ENCODE data around the gene IMPDH1.
"Not testable (repeated sequence)": the region's sequence is repeated elsewhere in the genome, so short reads cannot be mapped to it uniquely, and the experiment has no call there.

The IMPDH1 gene

DNA sequence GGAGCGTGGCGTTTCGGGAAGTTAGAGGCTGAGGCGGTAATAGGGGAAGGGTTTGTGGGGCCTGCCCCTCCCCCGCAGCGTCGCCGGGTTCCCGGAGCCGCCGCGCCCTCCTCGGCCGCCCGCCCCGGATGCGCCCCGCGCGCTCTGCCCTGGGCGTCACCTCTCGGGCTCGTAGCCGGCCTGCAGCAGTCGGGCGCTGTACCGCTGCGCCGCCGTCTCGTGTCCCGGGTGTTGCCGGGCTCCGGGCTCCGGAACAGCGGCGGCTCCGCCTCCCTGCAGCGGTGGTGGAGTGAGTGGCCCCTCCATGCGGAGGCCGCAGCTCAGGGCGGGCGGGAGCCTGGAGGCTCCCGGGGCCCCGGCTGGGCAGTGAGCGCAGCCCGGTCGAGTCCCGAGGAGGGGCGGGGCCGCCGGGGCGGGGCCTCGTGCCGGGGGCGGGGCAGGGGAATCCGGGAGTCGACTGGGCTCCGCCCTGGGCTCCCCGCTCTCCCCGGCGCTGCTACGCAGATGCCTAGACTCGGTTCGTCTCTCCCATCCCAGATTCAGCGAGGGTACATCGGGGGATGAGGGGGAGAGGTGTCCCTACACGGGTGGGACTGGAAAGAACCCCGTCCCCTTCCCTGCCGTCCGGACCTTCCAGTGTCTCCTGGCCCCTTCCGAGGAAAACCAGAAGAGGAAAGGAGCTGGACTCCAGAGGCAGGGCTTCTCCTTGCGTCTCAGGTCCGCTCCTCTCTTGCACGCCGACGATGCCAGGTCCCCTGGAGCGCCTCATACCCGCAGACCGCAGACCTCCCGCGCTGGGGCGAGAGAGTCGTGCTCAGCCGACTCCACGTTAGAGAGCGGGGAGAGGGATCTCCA, at the start of gene IMPDH1:
Gene IMPDH1 (minus strand): TSS at position 387 of the 855 bp plus-strand sequence. CDS start 81 bp downstream, at position 306.
- DNase-seq (ENCODE audit: low read depth in 2 of 2): peak; percentile 72

DNA sequence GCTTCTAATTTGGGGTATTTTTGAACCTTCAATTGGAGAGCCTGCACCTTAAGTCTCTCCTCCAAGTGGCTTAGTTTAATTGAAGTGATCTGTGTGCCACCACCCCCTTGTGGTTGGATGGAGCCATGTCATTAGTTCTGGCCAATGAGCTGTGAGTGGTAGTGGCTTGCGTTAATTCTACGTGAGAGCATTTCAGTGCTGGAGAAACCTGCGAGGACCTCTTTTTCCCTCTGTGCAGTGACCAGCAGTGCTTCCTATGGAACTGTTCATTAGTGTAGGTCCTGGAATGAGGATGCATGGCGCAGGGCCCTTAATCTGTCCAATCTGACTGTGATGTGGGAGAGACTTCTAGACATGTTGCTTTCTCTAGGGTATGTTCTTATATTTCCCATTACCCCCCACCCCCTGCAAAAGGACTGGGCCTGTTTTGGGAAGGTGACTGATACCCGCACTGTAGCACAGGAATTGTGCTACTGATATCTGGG, 49.7 kb upstream of the IMPDH1 start:
- DNase-seq (ENCODE audit: low read depth in 2 of 2): peak; percentile 30 to 37

DNA sequence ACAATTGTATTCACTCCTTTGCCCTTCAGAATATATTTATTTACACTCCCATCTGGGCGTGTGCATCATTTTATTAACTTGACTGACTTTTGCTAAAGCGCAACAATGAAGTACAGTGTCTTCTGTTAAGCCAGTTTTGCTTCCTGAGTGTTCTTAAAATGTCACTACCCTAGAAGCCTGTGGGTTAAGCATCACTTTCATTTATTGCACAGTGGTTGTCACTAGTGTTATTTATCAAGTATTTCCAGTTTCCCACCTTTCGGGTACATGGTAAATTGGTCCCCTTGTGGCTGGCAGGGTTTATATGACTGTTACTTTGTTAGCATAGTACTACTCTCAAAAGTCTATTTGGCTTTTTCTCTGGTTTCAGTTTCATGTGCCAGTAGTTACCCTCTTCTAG, 49.2 kb upstream of the IMPDH1 start:
- no peak for DNase-seq (ENCODE audit: low read depth in 2 of 2)

DNA sequence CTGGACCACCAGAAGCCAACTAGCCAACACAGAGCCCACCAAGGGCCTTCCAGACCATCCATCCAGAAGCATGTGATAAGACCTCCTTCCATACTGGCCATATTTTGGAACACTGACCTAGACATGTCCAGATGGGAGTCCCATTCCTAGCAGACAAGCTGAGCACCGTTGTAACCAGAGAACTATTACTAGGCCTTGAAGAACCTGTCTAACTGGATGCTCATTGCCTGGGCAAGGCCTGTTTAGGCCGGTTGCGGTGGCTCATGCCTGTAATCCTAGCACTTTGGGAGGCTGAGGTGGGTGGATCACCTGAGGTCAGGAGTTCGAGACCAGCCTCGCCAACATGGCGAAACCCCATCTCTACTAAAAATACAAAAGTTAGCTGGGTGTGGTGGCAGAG, 47.6 kb upstream of the IMPDH1 start:
- DNase-seq (ENCODE audit: low read depth in 2 of 2): not testable (repeated sequence)

DNA sequence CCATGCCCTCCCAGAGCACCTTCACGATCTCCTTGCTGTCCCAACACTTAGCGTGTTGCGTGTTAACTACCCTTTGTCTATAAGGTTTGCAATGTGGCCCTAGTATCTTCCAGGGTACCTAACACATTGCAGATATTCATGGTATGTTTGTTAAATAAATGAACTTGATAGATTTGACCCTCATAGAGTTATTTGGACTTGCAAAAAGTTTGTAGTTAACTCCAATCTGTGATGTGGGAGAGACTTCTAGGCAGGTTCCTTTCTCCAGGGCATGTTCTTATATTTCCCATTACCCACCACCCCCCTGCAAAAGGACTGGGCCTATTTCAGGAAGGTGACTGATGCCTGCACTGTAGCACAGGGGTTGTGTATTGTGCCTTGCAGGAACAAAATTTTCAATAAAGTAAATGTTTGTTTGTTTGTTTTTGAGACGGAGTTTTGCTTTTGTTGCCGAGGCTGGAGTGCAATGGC, 46.5 kb upstream of the IMPDH1 start:
- no peak for DNase-seq (ENCODE audit: low read depth in 2 of 2)

DNA sequence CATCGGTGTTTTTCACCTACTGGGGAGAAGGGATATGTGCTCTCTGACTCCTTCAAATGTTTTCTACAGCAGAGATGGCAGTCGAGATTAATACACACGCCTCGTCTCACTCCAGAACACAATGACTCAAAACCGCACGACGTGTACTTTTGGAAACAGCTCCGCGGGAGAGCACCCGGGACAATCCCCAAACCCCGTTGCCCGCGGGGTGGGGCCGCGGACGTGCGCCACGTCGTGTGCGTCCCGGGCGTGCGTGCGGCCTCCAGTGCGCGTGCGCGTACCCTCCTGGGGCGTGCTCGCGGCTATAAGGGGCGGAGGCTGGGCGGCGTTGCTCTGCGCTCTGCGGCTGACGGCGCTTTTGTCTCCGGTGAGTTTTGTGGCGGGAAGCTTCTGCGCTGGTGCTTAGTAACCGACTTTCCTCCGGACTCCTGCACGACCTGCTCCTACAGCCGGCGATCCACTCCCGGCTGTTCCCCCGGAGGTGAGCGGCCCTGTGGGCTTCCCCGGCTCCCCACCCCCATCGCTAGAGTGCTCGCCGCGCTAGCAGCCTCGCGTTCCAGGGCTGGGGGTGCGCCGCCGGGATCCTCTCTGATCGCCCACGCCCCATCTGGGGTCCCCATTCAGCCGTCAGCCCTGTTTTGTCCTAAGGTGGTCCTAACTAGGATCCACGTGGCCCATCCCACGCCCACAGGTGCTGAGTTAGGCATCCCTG, 45.9 kb upstream of the IMPDH1 start, which contains the start of gene HILPDA:
Gene HILPDA (plus strand): TSS at position 336 of the 712 bp plus-strand sequence. CDS start 1,391 bp downstream, outside the sequence.
- DNase-seq (ENCODE audit: low read depth in 2 of 2): peak; percentile 82 to 85

DNA sequence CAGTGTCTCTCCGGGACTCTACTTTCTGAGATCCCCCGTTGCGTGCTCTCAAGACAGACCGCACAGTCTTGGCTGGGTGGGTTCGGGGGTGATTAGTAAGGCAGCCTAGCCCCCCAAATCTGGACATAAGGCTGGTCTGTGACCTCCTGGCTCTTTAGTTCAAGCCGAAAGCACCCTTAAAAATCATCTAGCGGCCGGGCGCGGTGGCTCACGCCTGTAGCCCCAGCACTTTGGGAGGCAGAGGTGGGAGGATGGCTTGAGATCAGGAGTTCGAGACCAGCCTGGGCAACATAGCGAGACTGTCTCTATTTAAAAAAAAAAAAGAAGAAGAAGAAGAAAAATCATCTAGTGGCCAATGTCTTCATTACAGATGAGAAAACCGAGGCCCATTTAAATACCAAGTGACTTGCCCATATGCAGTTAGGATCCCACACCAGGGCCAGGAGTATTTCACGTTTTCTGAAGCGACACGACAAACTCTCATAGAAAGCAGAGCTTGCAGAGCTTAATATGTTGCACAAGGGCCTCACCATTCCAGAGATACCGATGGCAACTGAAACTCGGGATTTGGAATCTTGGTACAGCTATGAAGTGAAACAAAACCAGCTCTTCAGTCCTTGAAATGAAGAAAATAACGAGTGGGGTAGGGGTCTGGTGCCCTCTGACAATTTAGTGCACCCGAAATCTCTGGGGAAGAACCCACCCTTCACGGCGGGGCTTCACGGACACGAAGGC, 45.2 kb upstream of the IMPDH1 start:
- no peak for DNase-seq (ENCODE audit: low read depth in 2 of 2)

DNA sequence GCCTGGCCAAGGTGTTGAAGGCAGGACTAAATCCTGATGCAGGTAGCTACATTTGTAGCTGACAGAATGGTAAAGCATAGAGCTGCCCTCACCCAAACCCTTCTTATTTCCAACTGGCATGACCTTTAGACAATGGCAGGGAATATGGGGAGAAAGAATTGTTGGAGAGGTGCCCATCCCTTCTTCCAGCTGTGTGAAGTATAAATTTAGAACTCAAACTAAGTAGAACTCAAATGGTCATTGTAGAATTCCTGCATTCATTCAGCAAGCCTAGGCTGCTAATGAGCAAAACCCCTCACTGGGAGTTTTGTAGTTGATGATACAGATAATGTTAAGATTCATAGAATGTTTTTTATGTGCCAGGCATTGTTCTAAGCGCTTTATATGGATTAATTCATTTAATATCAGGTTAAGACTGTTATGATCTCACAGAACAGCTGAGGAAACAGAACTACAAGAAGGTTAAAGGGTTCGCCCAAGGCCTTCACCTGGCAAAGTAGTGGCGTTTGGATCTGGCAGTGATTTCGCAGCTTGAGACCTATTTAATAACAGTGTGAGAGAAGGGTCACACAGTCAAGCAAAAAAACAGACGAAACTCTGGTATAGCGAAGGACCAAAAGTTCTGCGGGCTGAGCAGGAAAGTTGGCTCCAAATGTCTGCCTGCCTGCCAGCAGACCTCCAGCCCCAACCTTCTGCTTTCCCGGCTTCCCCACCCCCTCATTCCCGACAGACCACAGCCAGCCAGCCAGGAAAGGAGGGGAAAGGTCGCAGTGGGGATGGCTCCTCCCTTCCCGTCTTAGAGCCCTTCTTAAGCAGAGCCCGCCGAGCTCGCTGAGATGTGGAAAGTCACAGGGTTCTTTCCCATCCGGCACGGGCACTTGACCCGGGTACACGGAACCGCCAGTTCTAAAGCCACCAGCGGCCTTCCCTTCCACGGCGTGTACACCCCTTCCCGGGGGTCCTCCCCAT, 44.3 kb upstream of the IMPDH1 start:
- DNase-seq (ENCODE audit: low read depth in 2 of 2): no peak

DNA sequence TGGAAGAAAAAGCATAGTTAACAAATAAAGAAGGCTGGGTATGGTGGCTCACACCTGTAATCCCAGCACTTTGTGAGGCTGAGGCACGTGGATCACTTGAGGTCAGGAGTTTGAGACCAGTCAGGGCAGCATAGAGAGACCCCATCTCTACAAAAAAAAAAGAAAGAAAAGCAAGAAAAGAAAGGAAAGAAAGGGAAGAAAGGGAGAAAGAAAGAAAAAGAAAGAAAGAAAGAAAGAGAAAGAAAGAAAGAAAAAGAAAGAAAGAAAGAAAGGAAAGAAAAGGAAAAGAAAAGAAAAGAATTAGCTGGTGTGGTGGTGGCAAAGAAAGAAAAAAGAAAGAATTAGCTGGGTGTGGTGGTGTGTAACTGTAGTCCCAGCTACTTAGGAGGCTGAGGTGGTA, 42.8 kb upstream of the IMPDH1 start:
- no peak for DNase-seq (ENCODE audit: low read depth in 2 of 2)

DNA sequence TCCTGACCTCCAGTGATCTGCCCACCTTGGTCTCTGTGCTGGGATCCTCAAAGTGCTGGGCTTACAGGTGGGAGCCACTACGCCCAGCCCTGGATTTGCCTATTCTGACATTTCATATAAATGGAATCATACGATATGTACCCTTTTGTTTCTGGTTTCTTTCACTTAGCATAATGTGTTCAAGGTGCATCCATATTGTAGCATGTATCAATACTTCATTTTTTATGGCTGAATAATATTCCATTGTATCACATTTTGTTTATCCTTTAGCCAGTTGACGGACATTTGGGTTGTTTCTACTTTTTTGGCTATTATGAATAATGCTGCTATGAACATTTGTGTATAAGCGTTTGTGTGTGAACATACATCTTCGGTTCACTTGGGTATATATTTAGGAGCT, 41.1 kb upstream of the IMPDH1 start:
- no peak for DNase-seq (ENCODE audit: low read depth in 2 of 2)

DNA sequence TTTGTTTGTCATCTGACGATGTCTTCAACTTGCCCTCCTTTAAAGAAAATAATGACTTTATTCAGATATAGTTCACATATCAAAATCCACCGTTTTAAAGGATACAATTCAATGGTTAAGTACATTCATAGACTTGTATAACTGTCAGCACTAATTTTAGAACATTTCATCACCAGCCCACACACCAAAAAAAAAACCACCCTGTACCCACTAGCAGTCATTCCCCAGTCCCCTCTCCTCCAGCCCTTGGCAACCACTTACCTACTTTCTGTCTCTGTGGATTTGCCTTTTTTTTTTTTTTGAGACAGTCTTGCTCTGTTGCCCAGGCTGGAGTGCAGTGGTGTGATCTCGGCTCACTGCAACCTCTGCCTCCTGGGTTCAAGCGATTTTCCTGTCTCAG, 40.6 kb upstream of the IMPDH1 start:
- no peak for DNase-seq (ENCODE audit: low read depth in 2 of 2)

DNA sequence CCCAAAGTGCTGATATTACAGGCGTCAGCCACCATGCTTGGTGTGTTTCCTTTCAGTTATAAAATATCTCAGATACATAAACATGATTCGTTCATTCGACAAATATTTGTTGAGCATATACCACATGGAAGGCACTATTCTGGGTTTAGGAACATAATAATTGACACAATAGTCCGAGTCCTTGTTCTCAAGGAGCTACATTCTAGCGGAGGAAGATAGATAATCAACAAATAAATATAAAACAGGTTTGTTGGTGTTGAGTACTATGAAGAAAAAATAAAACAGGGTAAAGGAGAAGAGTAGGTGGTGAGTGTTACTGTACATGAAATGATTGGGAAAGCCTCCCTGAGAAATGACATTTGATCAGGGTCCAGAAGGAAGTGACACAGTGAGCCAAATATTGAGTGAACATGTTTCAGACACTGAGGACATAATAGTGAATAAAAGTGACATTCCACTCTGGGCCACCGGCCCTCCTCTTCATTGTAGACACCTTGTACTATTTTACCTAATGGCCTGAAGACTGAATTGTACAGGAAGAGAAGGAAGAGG, 39.0 kb upstream of the IMPDH1 start:
- no peak for DNase-seq (ENCODE audit: low read depth in 2 of 2)

DNA sequence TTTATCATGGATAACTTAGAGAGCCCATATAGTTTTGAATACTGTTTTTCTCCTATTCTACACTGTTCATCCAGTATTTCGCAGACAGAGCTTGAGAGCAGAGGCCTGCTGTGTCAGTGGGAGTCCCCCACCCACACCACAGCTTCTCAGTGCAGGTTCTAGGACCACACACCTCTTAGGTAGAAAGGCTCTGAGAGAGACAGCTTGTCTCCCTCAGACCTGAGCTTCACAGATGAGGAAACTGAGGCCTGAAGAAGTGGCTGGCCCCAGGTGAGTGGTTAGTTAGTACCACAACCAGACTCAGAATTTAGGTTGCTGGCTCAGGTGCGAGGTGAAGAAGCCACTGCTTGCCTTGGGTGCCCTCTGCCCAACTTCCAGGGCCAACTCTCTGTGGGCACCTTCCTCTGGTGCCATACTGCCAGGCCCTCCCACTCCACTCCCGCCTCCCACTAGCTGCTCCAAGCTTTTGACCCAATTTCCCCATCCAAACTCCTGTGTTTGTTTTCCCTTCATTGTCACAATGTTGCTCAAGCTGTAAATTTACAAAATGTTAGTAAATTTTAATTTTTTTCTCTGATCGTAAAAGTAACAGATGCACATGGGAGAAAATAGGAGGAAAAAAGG, 38.3 kb upstream of the IMPDH1 start:
- no peak for DNase-seq (ENCODE audit: low read depth in 2 of 2)

DNA sequence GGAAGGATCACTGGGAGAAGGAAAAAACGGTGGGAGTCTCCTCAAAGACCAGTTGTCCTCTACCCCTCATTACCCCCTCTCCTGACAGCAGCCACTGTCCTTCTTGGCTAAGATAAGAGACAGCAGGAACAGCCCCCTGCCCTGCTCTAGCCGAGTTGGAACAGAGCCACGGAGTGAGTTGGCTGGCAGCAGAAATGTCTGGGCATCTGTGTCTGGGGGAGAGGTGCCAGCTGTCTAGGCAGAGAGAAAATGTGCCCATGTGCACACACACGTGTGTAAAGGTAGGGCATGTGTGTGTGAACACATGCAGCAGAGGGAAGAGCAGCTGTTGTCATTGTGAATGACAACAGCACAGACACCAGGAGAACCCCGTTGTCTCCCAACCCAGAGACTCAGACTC, 36.5 kb upstream of the IMPDH1 start:
- no peak for DNase-seq (ENCODE audit: low read depth in 2 of 2)

DNA sequence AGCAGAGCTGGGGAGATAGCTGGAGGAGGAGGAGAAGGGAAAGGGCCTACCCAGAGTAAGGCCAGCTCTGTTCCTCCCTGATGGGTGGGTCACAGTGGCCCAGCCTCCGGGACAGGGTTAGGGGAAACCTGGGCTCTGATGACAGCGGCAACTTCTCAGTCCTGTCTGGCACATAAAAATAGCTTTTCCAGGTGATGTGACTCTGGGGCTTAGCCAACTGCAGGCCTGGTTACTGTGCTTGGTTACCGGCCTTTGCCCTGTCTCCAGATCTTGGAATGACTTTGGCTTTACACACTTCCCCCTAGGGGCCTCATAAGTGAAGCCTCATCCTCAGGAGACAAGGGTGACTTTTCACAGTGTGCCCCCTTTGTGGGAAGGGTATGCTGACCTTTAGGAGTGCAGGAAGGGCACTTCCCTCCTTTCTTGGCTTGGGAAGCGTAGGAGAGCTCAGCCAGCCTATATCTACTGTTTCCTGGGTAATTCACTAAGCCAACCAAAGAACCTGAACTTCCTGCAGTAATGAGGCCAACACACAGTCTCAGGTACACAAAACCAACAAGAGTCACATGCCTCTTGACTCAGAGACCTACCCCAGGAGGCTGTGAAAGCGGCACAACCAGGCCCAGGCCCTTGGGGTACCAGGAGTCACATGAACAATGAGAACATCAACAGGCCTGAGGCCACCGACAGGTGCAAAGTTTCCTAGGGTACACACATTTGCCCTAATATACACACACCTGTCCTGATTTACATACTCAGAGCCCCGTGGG, 34.2 kb upstream of the IMPDH1 start:
- no peak for DNase-seq (ENCODE audit: low read depth in 2 of 2)

DNA sequence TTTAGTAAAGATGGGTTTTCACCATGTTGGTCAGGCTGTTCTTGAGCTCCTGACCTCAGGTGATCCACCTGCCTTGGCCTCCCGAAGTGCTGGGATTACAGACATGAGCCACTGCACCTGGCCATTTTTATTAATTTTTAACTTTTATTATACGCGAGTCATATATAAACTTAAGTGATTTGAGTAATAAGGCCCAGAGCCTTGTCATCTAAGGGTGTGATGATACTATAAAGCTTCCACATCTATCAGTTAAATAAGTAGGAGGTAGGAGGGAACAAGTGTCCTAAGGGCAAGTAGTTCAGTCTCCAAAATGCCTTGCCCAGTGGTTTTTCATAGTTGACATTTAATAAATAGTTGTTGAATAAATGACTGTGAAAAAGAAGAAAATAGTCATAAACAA, 32.6 kb upstream of the IMPDH1 start:
- DNase-seq (ENCODE audit: low read depth in 2 of 2): no peak

DNA sequence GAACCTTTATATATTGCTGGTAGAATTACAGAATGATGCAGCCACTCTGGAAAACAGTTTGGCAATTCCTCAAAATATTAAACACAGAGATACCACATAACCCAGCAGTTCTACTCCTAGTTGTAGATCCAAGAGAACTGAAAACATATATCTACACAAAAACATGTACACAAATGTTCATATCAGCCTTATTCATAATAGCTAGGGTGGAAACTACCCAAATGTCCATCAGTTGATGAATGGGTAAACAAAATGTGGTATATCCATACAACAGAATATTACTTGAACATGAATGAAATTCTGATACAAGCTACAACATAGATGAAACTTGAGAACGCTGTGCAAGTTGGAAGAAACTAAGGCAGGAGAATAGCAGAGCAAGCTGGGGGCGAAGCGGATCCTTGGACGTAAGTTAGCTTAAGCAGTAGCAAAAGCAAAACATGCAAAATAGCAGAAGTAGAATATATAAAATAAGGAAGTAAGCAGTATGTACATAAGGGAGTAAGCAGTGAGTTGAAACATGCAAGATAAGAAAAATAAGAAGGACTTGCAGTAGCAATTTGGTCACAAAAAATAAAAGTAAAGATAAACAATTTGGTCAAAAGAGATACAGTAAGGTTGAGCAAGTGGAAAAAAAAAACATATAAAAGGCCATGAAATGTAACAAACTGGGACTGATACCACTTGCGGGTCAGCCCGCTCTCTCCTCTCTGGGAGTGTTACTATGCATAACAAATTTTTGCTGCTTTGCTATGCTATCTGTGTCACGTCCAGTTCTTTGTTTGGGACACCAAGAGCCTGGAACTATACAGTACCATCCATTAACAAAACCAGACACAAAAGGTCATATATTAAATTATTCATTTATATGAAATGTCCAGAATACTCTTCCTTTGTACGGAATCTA, 27.9 kb upstream of the IMPDH1 start:
- no peak for DNase-seq (ENCODE audit: low read depth in 2 of 2)

DNA sequence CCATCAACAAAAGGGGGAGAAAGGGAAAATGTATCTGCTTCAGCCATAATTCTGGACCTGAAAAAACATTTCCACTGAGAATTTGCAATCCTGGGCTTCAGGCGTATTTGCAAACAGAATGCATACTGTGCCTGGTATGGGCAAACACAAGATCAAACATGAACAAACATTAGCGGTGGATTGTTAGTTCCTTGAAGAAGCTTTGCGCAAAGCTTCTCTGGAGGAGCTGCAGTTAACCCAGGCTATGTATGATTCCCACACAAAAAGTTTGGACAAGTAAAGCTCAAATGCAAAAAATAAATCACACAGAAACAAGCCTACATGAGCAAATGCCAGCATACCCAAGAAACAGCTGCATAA, 25.5 kb upstream of the IMPDH1 start:
- DNase-seq (ENCODE audit: low read depth in 2 of 2): no peak
